Measurements from ENCODE around the gene FOXP1. TPM values are rescaled to one million over a fixed set of nuclear protein-coding genes. Genes with fewer than 3 reads are reported as not detected.

Gene FOXP1
- total RNA-seq, 1 donor from 2014 or later, result 128 TPM

DNA sequence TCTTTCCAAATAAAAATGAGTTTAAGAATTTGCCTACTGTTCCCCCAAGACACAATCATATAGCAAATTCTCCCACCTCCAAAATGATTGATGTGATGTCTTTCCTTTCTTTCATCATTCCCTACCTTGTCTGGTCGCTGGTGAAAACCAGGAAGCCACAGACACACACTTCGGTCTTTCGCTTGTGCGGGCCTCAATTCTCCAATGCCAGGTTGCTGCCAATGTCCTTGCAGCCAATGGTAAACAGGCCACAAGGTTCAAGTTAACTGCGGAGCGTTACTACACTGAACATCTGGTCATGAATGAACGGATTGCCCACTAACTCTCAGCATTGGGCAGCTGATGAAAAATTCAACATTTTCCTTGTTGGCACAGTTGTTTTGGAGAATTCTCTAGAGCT, 192.2 kb downstream of the FOXP1 start:
- no peaks in the 10 kb centered on the region for H3K36me3 ChIP-seq
- intact Hi-C loops (cut with DNase I), result no loop called here
- no peak for DNase-seq (ENCODE audit: extremely low spot score in 2 of 2)

DNA sequence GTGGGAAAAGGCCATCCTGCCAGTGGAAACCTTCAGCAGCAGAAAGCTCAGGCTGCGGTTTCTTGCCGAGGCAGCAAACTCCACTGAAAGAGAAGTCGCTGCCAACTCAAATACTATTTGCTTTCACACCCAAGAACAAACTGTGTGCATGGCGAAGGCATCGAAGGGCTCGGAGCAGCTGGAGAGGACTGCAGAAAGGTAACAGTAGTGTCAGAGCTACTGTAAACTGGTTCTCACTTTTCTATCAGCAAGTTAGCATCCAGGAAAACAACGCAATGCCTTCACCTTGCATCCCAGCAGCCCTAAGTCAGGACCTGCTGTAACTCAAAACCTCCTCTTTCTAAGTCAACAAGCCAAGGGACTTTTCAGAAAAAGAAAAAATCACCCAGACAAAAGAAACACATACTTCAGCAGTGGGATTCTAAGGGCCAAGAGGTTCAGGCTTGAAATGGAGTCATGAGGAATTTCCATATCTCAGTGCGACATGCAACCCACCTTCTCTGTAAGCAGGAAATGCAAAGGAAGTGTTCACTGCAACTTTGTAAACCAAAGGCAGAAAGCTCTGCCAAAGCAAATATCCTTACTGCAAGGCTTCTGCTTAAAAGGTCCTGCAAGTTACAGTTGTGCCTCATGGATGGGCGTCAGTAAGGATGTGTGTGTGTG, 193.5 kb downstream of the FOXP1 start:
- H3K4me3 ChIP-seq, result no peak overlapping the region

More for the DNA sequence above, 192.2 kb downstream of the FOXP1 start:
- Histone ChIP-seq H3K9me3 (no peaks in the 10 kb centered on the region), H3K27me3 (no peaks in the 10 kb centered on the region), H3K4me1 (peaks cover 26% of the 10 kb centered on the region), H3K27ac (no peak overlapping the region), H3K4me3 (no peak overlapping the region)
- TF ChIP-seq POLR2A (IDR thresholded peaks at IDR 0.05) (no peak), POLR2AphosphoS5 (IDR thresholded peaks at IDR 0.05; ENCODE audit: insufficient read depth in 1 of 2, low read depth in 1 of 2) (no peak)
- TF ChIP-seq, protein P1, sequence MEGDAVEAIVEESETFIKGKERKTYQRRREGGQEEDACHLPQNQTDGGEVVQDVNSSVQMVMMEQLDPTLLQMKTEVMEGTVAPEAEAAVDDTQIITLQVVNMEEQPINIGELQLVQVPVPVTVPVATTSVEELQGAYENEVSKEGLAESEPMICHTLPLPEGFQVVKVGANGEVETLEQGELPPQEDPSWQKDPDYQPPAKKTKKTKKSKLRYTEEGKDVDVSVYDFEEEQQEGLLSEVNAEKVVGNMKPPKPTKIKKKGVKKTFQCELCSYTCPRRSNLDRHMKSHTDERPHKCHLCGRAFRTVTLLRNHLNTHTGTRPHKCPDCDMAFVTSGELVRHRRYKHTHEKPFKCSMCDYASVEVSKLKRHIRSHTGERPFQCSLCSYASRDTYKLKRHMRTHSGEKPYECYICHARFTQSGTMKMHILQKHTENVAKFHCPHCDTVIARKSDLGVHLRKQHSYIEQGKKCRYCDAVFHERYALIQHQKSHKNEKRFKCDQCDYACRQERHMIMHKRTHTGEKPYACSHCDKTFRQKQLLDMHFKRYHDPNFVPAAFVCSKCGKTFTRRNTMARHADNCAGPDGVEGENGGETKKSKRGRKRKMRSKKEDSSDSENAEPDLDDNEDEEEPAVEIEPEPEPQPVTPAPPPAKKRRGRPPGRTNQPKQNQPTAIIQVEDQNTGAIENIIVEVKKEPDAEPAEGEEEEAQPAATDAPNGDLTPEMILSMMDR (IDR thresholded peaks at IDR 0.05), result no peak

DNA sequence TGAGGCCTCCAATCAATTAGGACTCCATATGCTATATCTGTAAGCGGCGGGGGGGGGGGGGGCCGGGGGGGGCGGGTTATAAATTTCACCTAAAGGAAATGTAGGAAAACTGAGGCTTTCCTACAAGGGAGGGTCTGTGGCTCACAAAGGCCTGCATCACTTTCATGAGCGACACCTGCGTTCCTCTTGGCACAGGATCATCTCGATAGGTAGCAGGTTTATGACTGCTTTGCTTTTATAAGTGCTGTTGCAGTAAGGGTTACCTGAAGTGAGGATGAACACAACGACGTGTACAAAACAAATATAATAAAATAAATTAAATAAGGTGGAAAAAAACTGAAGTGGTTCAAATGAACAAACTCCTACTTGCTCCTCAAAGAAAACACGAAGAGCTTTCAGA, 194.3 kb downstream of the FOXP1 start:
- no peak overlapping the region for H3K4me3 ChIP-seq
- no peak for DNase-seq (ENCODE audit: extremely low spot score in 2 of 2)
- no peaks in the 10 kb centered on the region for H3K9me3 ChIP-seq
- no peaks in the 10 kb centered on the region for H3K27me3 ChIP-seq
- TF ChIP-seq POLR2AphosphoS5 (IDR thresholded peaks at IDR 0.05; ENCODE audit: insufficient read depth in 1 of 2, low read depth in 1 of 2) (no peak), POLR2A (IDR thresholded peaks at IDR 0.05) (no peak)
- TF ChIP-seq, protein P1 (IDR thresholded peaks at IDR 0.05), result no peak
- H3K27ac ChIP-seq, result no peak overlapping the region
- intact Hi-C loops (cut with DNase I), result no loop called here
- no peaks in the 10 kb centered on the region for H3K36me3 ChIP-seq
- peaks cover 37% of the 10 kb centered on the region for H3K4me1 ChIP-seq

More for the DNA sequence above, 193.5 kb downstream of the FOXP1 start:
- no peaks in the 10 kb centered on the region for H3K9me3 ChIP-seq
- H3K27me3 ChIP-seq, result no peaks in the 10 kb centered on the region
- intact Hi-C loops (cut with DNase I), result no loop called here
- no peaks in the 10 kb centered on the region for H3K36me3 ChIP-seq
- H3K27ac ChIP-seq, result no peak overlapping the region
- no peak for DNase-seq (ENCODE audit: extremely low spot score in 2 of 2)
- TF ChIP-seq POLR2A (IDR thresholded peaks at IDR 0.05), result no peak
- TF ChIP-seq, protein P1 (IDR thresholded peaks at IDR 0.05), result no peak
- no peak for TF ChIP-seq POLR2AphosphoS5 (IDR thresholded peaks at IDR 0.05; ENCODE audit: insufficient read depth in 1 of 2, low read depth in 1 of 2)
- H3K4me1 ChIP-seq, result peaks cover 28% of the 10 kb centered on the region

DNA sequence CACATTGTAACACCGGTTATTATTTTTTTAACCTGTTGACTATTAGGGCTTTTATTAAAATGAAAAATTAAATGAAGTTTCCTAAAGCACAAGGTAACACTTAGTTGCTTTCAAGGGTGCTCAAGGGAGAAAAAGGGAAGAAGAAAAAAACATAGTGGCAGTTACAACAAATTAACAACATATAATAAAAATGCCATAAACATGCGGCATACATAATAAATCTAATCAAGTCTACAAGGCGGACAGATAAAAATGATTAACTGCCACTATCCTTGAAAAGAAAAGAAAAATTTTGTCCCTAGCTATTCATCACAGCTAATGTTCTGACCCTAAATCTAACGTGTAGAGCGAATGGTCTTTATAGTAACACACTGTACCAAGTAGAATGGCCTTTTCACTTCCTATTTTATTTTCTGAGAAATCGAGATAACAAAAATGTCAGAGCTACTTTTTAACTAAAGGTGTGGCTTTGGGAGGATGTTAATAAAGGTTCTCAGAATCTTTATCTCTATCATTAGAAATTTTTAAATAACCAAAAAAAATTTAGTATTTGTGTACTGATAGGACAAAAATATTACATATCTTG, 194.9 kb downstream of the FOXP1 start:
- H3K27me3 ChIP-seq, result no peaks in the 10 kb centered on the region
- no peak for DNase-seq (ENCODE audit: extremely low spot score in 2 of 2)
- no peaks in the 10 kb centered on the region for H3K36me3 ChIP-seq
- H3K9me3 ChIP-seq, result no peaks in the 10 kb centered on the region
- no peak overlapping the region for H3K4me3 ChIP-seq
- intact Hi-C loops (cut with DNase I), result no loop called here
- peaks cover 42% of the 10 kb centered on the region for H3K4me1 ChIP-seq
- H3K27ac ChIP-seq, result no peak overlapping the region
- no peak for TF ChIP-seq POLR2AphosphoS5 (IDR thresholded peaks at IDR 0.05; ENCODE audit: insufficient read depth in 1 of 2, low read depth in 1 of 2)
- TF ChIP-seq POLR2A (IDR thresholded peaks at IDR 0.05), result no peak
- TF ChIP-seq, protein P1 (IDR thresholded peaks at IDR 0.05), result no peak

DNA sequence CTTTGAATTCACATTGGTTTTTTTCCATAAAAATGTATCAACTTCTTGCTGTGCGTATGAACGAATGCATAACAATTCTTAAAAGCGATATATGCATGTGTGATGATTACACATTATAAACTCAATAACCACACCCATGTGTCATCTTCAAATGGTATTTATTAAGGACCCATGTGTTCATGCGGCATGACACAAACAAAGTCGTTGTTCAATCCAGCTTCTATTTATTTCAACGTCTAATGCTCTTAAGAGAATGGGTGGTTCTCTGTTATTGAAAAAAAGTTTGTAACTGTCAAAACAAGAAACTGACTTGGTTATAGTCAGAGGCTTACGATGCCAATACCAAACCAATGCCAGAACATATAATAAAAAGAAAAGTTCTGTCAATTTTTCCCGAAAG, 195.9 kb downstream of the FOXP1 start:
- peaks cover 44% of the 10 kb centered on the region for H3K4me1 ChIP-seq
- TF ChIP-seq POLR2A (IDR thresholded peaks at IDR 0.05) (no peak), POLR2AphosphoS5 (IDR thresholded peaks at IDR 0.05; ENCODE audit: insufficient read depth in 1 of 2, low read depth in 1 of 2) (no peak)
- TF ChIP-seq, protein P1 (IDR thresholded peaks at IDR 0.05), result no peak
- H3K36me3 ChIP-seq, result no peaks in the 10 kb centered on the region

More for the DNA sequence above, 195.9 kb downstream of the FOXP1 start:
- Histone ChIP-seq H3K27me3 (no peaks in the 10 kb centered on the region), H3K27ac (no peak overlapping the region), H3K4me3 (no peak overlapping the region), H3K9me3 (no peaks in the 10 kb centered on the region)
- intact Hi-C loops (cut with DNase I), result no loop called here
- DNase-seq (ENCODE audit: extremely low spot score in 2 of 2), result no peak
